Osteocyte (in vitro differentiated cells): Measurements from ENCODE around the gene ECM1. TPM values are rescaled to one million over a fixed set of nuclear protein-coding genes. Genes with fewer than 3 reads are reported as not detected.

Experiments used
- DNase-seq: peaks from one replicate; pipeline ENCODE4 v3.0.0; 2021; ENCODE audit warnings: mixed read lengths; ENCODE audit not compliant: unreplicated experiment; ENCODE audit errors: extremely low spot score
- H3K27ac Mint-ChIP-seq: one replicate; pipeline ENCODE4 v1.8.0; 2021; ENCODE audit warnings: mild to moderate bottlenecking, mixed read lengths; ENCODE audit not compliant: unreplicated experiment
- H3K27me3 Mint-ChIP-seq: one replicate; pipeline ENCODE4 v1.8.0; 2021; ENCODE audit warnings: mixed read lengths; ENCODE audit not compliant: unreplicated experiment
- H3K36me3 Mint-ChIP-seq: one replicate; pipeline ENCODE4 v1.8.0; 2021; ENCODE audit warnings: mixed read lengths; ENCODE audit not compliant: unreplicated experiment
- H3K4me1 Mint-ChIP-seq: one replicate; pipeline ENCODE4 v1.8.0; 2021; ENCODE audit warnings: mixed read lengths; ENCODE audit not compliant: unreplicated experiment
- H3K4me3 Mint-ChIP-seq: one replicate; pipeline ENCODE4 v1.8.0; 2021; ENCODE audit warnings: mild to moderate bottlenecking, moderate library complexity, mixed read lengths; ENCODE audit not compliant: unreplicated experiment
- H3K9me3 Mint-ChIP-seq: one replicate; pipeline ENCODE4 v1.8.0; 2021; ENCODE audit warnings: mixed read lengths; ENCODE audit not compliant: unreplicated experiment
- total RNA-seq: library from RNA; stranded (reverse); gene quantifications from 2 replicates; pipeline ENCODE4 v1.2.1, GENCODE V29; 2021
- TF ChIP-seq, protein P1 (sequence below): fragments of 200-600 bp; sonication (generic); IDR thresholded peaks from 2 replicates; pipeline ENCODE4 v1.5.0; 2021; ENCODE audit warnings: antibody characterized with exemption, mild to moderate bottlenecking, moderate library complexity

The ECM1 gene
- total RNA-seq, 1 donor from 2014 or later, result 17.4 TPM

DNA sequence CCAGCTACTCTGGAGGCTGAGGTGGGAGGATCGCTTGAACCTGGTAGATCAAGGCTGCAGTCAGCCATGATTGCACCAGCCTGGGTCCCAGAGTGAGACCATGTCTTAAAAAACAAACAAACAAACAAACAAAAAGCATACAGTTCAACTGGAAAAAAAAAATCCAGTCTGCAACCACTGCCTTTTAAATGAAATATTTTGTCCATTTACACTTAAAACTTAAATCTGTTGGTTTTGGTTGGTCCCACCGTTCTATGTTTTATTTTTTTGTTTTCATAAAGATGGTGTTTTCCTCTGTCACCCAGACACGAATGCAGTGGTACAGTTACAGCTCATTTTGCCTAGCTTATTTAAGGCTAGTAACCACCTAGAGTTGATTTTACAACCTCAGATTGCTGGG is 17.4 kb downstream of the ECM1 start:
- H3K27ac Mint-ChIP-seq, result no peak overlapping the region
- H3K9me3 Mint-ChIP-seq, result no peaks in the 10 kb centered on the region
- H3K4me3 Mint-ChIP-seq, result no peak overlapping the region
- no peaks in the 10 kb centered on the region for H3K27me3 Mint-ChIP-seq
- no peaks in the 10 kb centered on the region for H3K36me3 Mint-ChIP-seq
- TF ChIP-seq, protein P1, sequence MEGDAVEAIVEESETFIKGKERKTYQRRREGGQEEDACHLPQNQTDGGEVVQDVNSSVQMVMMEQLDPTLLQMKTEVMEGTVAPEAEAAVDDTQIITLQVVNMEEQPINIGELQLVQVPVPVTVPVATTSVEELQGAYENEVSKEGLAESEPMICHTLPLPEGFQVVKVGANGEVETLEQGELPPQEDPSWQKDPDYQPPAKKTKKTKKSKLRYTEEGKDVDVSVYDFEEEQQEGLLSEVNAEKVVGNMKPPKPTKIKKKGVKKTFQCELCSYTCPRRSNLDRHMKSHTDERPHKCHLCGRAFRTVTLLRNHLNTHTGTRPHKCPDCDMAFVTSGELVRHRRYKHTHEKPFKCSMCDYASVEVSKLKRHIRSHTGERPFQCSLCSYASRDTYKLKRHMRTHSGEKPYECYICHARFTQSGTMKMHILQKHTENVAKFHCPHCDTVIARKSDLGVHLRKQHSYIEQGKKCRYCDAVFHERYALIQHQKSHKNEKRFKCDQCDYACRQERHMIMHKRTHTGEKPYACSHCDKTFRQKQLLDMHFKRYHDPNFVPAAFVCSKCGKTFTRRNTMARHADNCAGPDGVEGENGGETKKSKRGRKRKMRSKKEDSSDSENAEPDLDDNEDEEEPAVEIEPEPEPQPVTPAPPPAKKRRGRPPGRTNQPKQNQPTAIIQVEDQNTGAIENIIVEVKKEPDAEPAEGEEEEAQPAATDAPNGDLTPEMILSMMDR, result no peak
- H3K4me1 Mint-ChIP-seq, result peaks cover 2% of the 10 kb centered on the region
- no peak for DNase-seq

DNA sequence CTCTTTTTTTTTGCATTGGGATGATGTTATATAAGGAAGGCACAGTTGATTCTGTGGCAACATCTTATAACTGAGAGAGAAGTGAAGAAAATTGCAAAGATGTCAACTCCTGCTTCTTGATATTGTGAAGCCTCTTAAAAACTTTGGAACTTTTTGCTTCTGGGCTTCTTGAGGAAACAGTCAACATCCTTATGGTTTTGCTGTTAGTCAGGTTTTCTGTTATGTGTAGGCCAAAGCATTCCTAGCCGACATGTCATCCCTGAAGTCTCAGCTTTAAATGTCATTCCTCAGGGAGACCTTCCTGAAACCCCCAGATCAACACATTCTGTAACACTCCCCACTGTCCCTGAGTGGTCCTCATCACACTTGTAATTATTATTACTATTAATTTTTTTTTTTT is 20.3 kb downstream of the ECM1 start:
- H3K9me3 Mint-ChIP-seq, result no peaks in the 10 kb centered on the region
- H3K27me3 Mint-ChIP-seq, result no peaks in the 10 kb centered on the region
- no peak overlapping the region for H3K27ac Mint-ChIP-seq
- no peak for DNase-seq
- no peaks in the 10 kb centered on the region for H3K36me3 Mint-ChIP-seq
- TF ChIP-seq, protein P1, result no peak
- H3K4me1 Mint-ChIP-seq, result peaks cover 8% of the 10 kb centered on the region
- no peak overlapping the region for H3K4me3 Mint-ChIP-seq

DNA sequence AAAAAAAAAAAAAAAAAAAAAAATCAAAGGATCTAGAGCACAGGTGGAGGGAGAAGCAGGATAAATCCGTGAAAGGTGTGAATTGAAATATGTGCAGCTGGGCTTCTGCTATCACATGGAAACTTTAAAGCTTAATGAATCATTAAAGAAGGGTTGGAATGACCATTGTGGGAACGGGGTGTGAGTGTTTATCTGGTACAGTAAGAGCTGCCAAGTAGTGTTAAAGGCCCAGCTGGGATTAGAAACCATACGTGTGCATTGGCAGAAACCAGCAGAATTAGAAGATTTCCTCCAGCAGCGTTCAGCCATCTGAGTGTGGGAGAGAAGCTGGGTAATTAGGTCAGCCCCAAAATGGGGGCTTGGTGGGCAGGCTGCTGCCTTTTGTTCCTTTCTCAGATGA is 21.1 kb downstream of the ECM1 start:
- DNase-seq, result no peak
- H3K9me3 Mint-ChIP-seq, result no peaks in the 10 kb centered on the region
- H3K36me3 Mint-ChIP-seq, result no peaks in the 10 kb centered on the region
- H3K4me3 Mint-ChIP-seq, result no peak overlapping the region
- H3K4me1 Mint-ChIP-seq, result peaks cover 8% of the 10 kb centered on the region
- H3K27ac Mint-ChIP-seq, result no peak overlapping the region
- H3K27me3 Mint-ChIP-seq, result no peaks in the 10 kb centered on the region
- TF ChIP-seq, protein P1, result no peak

DNA sequence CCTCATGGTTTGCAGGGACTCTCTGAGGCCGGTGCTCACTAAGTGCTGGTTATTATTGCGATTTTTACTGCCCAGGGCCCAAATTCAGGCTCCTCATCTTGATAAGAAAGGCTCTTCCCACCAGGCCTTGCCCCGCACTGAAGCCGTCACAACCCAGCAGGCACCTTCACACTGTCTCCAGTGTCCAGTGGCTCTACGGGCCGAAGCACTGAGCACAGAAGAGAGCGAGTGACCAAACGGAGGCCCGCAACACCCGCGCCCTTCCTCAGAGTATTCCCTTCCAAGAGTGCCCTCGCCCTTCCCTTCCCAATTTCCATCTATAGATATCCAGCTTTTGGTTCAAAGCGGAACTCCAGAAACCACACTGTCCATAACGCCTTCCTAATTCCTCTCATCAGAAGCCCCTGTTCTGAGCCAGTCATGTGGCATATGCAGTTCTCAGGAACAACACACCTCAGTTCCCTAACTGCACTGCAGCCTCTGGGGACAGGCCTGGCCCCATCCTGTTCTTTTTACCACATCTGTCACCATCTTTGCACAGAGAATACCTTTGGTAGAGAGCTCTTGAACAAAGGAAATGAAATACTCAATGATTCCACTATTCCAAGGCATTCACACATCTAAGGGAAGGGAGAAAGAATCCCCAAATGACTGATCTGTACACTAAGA is 22.7 kb downstream of the ECM1 start:
- H3K9me3 Mint-ChIP-seq, result no peaks in the 10 kb centered on the region
- H3K4me3 Mint-ChIP-seq, result no peak overlapping the region
- TF ChIP-seq, protein P1, result no peak
- H3K4me1 Mint-ChIP-seq, result peaks cover 8% of the 10 kb centered on the region
- DNase-seq, result no peak
- no peaks in the 10 kb centered on the region for H3K27me3 Mint-ChIP-seq
- no peaks in the 10 kb centered on the region for H3K36me3 Mint-ChIP-seq
- no peak overlapping the region for H3K27ac Mint-ChIP-seq

DNA sequence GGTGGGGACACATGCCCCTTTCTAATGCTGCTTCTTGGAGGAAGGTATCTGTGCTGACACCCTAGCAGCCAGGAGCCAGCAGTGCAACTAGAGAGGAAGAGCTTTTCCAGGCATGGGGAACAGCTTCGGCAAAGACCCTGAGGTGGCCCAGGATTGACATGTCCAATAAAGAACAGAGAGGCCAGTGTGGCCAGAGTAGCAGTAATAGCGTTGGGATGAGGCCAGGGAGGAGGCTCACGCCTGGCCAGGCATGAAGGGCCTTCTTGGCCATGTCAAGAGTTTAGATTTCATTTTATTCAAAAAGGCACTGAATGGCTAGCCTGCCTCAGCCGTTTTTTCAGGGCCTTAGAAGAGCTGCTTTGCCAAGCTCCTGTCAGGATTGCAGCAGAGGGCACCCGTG is 25.0 kb downstream of the ECM1 start:
- no peaks in the 10 kb centered on the region for H3K36me3 Mint-ChIP-seq
- H3K4me3 Mint-ChIP-seq, result no peak overlapping the region
- DNase-seq, result no peak
- no peaks in the 10 kb centered on the region for H3K9me3 Mint-ChIP-seq
- TF ChIP-seq, protein P1, result peak; percentile 35
- H3K27ac Mint-ChIP-seq, result no peak overlapping the region
- no peaks in the 10 kb centered on the region for H3K27me3 Mint-ChIP-seq
- peaks cover 14% of the 10 kb centered on the region for H3K4me1 Mint-ChIP-seq
